ENCODE results near the gene PHYH. TPM values are rescaled to one million over a fixed set of nuclear protein-coding genes. Genes with fewer than 3 reads are reported as not detected.
"Not testable (repeated sequence)": the region's sequence is repeated elsewhere in the genome, so short reads cannot be mapped to it uniquely, and the experiment has no call there.

Gene PHYH
- total RNA-seq, 4 donors from 2014 or later, result 31.9 to 53.4 (median 36.4) TPM

- Histone ChIP-seq H3K36me3 (peaks cover 0 to 59% of the 10 kb centered on the region in 2 donors), H3K9me3 (no peaks in the 10 kb centered on the region), H3K27me3 (no peaks in the 10 kb centered on the region), H3K27ac (no peak overlapping the region), H3K4me3 (no peak overlapping the region), H3K4me1 (peaks cover 0 to 40% (median 0%) of the 10 kb centered on the region in 3 donors)
- no peak for TF ChIP-seq CTCF (IDR thresholded peaks at IDR 0.05)
- TF ChIP-seq POLR2A (IDR thresholded peaks at IDR 0.05), result no peak
- no peak for TF ChIP-seq POLR2AphosphoS5 (IDR thresholded peaks at IDR 0.05)
- TF ChIP-seq EP300 (IDR thresholded peaks at IDR 0.05), result no peak
- 90 to 100% methylated on average over 1 to 2 of the region's 4 CpGs for WGBS, 2 donors (ENCODE audit: low coverage in 1 of 2)
- ATAC-seq, result no peak
These were observed 37.4 kb upstream of the PHYH start for GRCh38 chr10:13337128-13337826.

GRCh38 chr10:13335881-13336280 is 36.0 kb upstream of the PHYH start:
- H3K27me3 ChIP-seq, result no peaks in the 10 kb centered on the region
- H3K4me1 ChIP-seq, result peaks cover 0 to 33% (median 0%) of the 10 kb centered on the region in 3 donors
- no peak for ATAC-seq
- no peak for TF ChIP-seq EP300 (IDR thresholded peaks at IDR 0.05)
- TF ChIP-seq POLR2AphosphoS5 (IDR thresholded peaks at IDR 0.05), result no peak
- no peak for TF ChIP-seq POLR2A (IDR thresholded peaks at IDR 0.05)
- TF ChIP-seq CTCF (IDR thresholded peaks at IDR 0.05), result no peak
- H3K36me3 ChIP-seq, result peaks cover 0 to 73% of the 10 kb centered on the region in 2 donors
- WGBS, 2 donors (ENCODE audit: low coverage in 1 of 2), result 80 to 95% methylated on average over 6 to 8 of the region's 9 CpGs
- no peak overlapping the region for H3K4me3 ChIP-seq
- H3K27ac ChIP-seq, result no peak overlapping the region
- no peaks in the 10 kb centered on the region for H3K9me3 ChIP-seq

- Histone ChIP-seq H3K27me3 (no peaks in the 10 kb centered on the region), H3K4me1 (peaks cover 0 to 20% (median 0%) of the 10 kb centered on the region in 3 donors), H3K36me3 (peaks cover 0 to 87% of the 10 kb centered on the region in 2 donors), H3K4me3 (no peak overlapping the region), H3K9me3 (no peaks in the 10 kb centered on the region), H3K27ac (no peak overlapping the region)
- WGBS, 2 donors (ENCODE audit: low coverage in 1 of 2), result 100% methylated on average over 1 to 2 of the region's 2 CpGs
- TF ChIP-seq POLR2AphosphoS5 (IDR thresholded peaks at IDR 0.05) (no peak), CTCF (IDR thresholded peaks at IDR 0.05) (no peak), EP300 (IDR thresholded peaks at IDR 0.05) (no peak), POLR2A (IDR thresholded peaks at IDR 0.05) (no peak)
- ATAC-seq, result no peak
These were observed 34.7 kb upstream of the PHYH start for GRCh38 chr10:13334556-13334955.

- peaks cover 0 to 11% (median 0%) of the 10 kb centered on the region in 3 donors for H3K4me1 ChIP-seq
These were observed 31.8 kb upstream of the PHYH start for GRCh38 chr10:13331646-13332045.

GRCh38 chr10:13330980-13331379 is 31.1 kb upstream of the PHYH start:
- not testable (repeated sequence) for H3K27ac ChIP-seq, H3K4me3 ChIP-seq, ATAC-seq, H3K27me3 ChIP-seq, H3K9me3 ChIP-seq
- H3K4me1 ChIP-seq, result peaks cover 0 to 11% (median 0%) of the 10 kb centered on the region in 3 donors
- peaks cover 0 to 99% of the 10 kb centered on the region in 2 donors for H3K36me3 ChIP-seq
- WGBS, 2 donors (ENCODE audit: low coverage in 1 of 2), result 98 to 100% methylated on average over 6 to 7 of the region's 8 CpGs

More at GRCh38 chr10:13331646-13332045, 31.8 kb upstream of the PHYH start:
- Histone ChIP-seq H3K36me3 (peaks cover 0 to 99% of the 10 kb centered on the region in 2 donors), H3K4me3 (no peak overlapping the region), H3K27me3 (no peaks in the 10 kb centered on the region), H3K27ac (no peak overlapping the region), H3K9me3 (no peaks in the 10 kb centered on the region)
- 82 to 100% methylated on average over 2 to 3 of the region's 5 CpGs for WGBS, 2 donors (ENCODE audit: low coverage in 1 of 2)
- TF ChIP-seq CTCF (IDR thresholded peaks at IDR 0.05) (no peak), POLR2AphosphoS5 (IDR thresholded peaks at IDR 0.05) (no peak), EP300 (IDR thresholded peaks at IDR 0.05) (no peak), POLR2A (IDR thresholded peaks at IDR 0.05) (no peak)
- no peak for ATAC-seq

Data from gastroesophageal sphincter (tissue), 4 donors.